Measurements from ENCODE around the gene SLC35F6.

SLC35F6 gene

GRCh38 chr2:26723475-26723874 lies 40.6 kb upstream of the SLC35F6 start:
- in situ Hi-C loops (cut with HindIII; ENCODE audit: low pct_ligation_motif_present, low sequenced_read_pairs) = no loop called here
- TF ChIP-seq, protein P1, sequence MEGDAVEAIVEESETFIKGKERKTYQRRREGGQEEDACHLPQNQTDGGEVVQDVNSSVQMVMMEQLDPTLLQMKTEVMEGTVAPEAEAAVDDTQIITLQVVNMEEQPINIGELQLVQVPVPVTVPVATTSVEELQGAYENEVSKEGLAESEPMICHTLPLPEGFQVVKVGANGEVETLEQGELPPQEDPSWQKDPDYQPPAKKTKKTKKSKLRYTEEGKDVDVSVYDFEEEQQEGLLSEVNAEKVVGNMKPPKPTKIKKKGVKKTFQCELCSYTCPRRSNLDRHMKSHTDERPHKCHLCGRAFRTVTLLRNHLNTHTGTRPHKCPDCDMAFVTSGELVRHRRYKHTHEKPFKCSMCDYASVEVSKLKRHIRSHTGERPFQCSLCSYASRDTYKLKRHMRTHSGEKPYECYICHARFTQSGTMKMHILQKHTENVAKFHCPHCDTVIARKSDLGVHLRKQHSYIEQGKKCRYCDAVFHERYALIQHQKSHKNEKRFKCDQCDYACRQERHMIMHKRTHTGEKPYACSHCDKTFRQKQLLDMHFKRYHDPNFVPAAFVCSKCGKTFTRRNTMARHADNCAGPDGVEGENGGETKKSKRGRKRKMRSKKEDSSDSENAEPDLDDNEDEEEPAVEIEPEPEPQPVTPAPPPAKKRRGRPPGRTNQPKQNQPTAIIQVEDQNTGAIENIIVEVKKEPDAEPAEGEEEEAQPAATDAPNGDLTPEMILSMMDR (IDR thresholded peaks at IDR 0.05; ENCODE audit: low read depth, low read length, missing control alignments) = no peak
- Histone ChIP-seq H3K27ac (no peak overlapping the region), H3K27me3 (replicated peaks) (peaks cover 10% of the 10 kb centered on the region), H3K4me3 (ENCODE audit: low read depth, low read length) (no peak overlapping the region), H3K36me3 (replicated peaks) (no peaks in the 10 kb centered on the region)
- DNase-seq = no peak

GRCh38 chr2:26723991-26724750 lies 39.9 kb upstream of the SLC35F6 start:
- DNase-seq = peak; percentile 71
- in situ Hi-C loops (cut with HindIII; ENCODE audit: low pct_ligation_motif_present, low sequenced_read_pairs) = no loop called here

DNA sequence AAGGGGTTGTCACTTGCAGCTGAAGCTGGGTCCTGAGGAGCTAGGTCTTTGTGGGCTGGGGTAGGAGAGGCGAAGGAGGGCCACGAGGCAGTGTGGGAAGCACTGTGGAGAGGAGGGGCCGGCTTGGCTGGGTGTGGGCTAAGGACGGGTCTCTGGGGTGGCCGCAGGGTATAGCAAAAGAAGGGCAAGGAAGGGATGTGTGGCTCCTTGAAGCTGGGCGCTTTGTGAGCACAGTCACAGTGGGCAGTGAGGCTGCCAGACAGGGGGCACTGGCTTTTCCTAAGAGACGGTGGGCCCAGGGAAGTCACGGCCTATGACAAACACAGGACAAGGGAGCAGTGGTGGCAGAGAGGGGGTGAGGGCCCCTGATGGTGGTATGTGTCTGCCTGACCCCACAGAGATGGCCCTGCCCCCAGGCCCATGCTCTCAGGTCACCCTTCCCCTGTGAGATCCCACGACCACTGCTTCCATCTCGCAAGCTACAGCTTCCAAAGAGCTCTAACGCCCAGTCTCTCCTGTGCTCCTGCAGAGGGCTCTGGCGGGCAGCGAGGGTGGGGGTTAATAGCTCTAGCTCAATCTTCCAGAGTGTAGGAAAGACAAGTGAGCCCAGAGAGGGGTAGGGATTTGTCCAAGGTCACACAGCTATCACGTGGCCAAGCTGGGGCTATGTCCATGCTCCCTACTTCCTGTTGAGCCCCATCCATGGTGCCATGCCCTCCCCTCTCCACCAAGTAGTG lies 39.1 kb upstream of the SLC35F6 start:
- in situ Hi-C loops (cut with HindIII; ENCODE audit: low pct_ligation_motif_present, low sequenced_read_pairs) = no loop called here
- Histone ChIP-seq H3K27me3 (replicated peaks) (peaks cover 13% of the 10 kb centered on the region), H3K36me3 (replicated peaks) (no peaks in the 10 kb centered on the region), H3K27ac (no peak overlapping the region), H3K4me3 (ENCODE audit: low read depth, low read length) (no peak overlapping the region)
- no peak for DNase-seq
- TF ChIP-seq, protein P1 (IDR thresholded peaks at IDR 0.05; ENCODE audit: low read depth, low read length, missing control alignments) = peak; percentile 3

More at GRCh38 chr2:26723991-26724750, 39.9 kb upstream of the SLC35F6 start:
- Histone ChIP-seq H3K27ac (no peak overlapping the region), H3K36me3 (replicated peaks) (no peaks in the 10 kb centered on the region), H3K4me3 (ENCODE audit: low read depth, low read length) (no peak overlapping the region), H3K27me3 (replicated peaks) (peaks cover 13% of the 10 kb centered on the region)
- TF ChIP-seq, protein P1 (IDR thresholded peaks at IDR 0.05; ENCODE audit: low read depth, low read length, missing control alignments) = no peak

DNA sequence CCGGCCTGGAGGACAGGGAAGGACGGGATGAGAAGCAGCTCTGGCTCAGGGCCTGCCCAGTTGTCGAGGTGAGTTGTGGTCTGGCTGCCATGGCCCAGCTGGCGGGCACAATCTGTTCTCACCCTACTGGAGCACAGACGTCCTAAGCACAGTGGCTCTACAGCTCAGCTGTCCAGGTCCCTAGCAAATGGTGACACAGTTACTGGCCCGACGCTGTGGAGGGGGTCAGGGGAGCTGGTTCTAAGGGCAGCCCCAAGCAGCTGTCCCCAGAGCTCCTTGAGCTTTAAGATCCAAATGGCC lies 38.6 kb upstream of the SLC35F6 start:
- in situ Hi-C loops (cut with HindIII; ENCODE audit: low pct_ligation_motif_present, low sequenced_read_pairs) = no loop called here
- Histone ChIP-seq H3K36me3 (replicated peaks) (no peaks in the 10 kb centered on the region), H3K4me3 (ENCODE audit: low read depth, low read length) (no peak overlapping the region), H3K27me3 (replicated peaks) (peaks cover 15% of the 10 kb centered on the region), H3K27ac (no peak overlapping the region)
- DNase-seq = no peak
- TF ChIP-seq, protein P1 (IDR thresholded peaks at IDR 0.05; ENCODE audit: low read depth, low read length, missing control alignments) = no peak

GRCh38 chr2:26726228-26726627 lies 37.9 kb upstream of the SLC35F6 start:
- no peak for DNase-seq
- no peaks in the 10 kb centered on the region for H3K36me3 ChIP-seq (replicated peaks)
- H3K27ac ChIP-seq = no peak overlapping the region
- H3K27me3 ChIP-seq (replicated peaks) = peaks cover 15% of the 10 kb centered on the region
- in situ Hi-C loops (cut with HindIII; ENCODE audit: low pct_ligation_motif_present, low sequenced_read_pairs) = no loop called here
- TF ChIP-seq, protein P1 (IDR thresholded peaks at IDR 0.05; ENCODE audit: low read depth, low read length, missing control alignments) = no peak
- no peak overlapping the region for H3K4me3 ChIP-seq (ENCODE audit: low read depth, low read length)
